ENCODE measurements around the gene BAIAP2.
"Not testable (repeated sequence)": the region's sequence is repeated elsewhere in the genome, so short reads cannot be mapped to it uniquely, and the experiment has no call there.

Gene BAIAP2

GRCh38 chr17:81074875-81075274, 39.9 kb downstream of the BAIAP2 start:
- no peak for DNase-seq
- H3K4me3 ChIP-seq (ENCODE audit: low read depth, low read length): no peak overlapping the region
- H3K36me3 ChIP-seq: peaks cover 48% of the 10 kb centered on the region
- peak overlapping the region; percentile 98 for H3K27ac ChIP-seq
- no peaks in the 10 kb centered on the region for H3K9me3 ChIP-seq (ENCODE audit: severe bottlenecking)
- no peaks in the 10 kb centered on the region for H3K27me3 ChIP-seq (ENCODE audit: insufficient read depth, low read depth, severe bottlenecking)
- TF ChIP-seq CTCF (IDR thresholded peaks at IDR 0.05; ENCODE audit: low read depth, low read length): no peak

DNA sequence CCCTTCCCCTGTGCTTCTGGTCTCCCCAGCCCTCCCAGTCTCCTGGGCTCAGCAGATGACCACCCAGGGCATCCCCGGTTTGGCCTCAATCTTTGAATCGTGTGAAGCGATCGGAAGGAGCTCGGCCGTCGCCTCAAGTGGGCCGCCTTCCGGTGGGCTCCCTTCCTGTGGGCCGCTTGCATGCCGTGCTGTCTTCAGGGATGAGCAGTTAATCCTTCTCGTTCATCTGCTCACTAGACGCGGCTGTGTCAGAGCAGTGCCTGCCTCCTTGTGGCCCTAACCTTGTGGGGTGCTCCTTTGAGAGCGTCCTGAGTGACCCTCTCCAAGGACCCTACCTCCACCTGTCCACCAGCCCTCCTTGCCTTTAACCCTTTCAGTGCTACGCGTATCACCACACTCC, 40.4 kb downstream of the BAIAP2 start:
- peaks cover 49% of the 10 kb centered on the region for H3K36me3 ChIP-seq
- peak; percentile 70; the same call in 1 of the 2 replicates for TF ChIP-seq CTCF (IDR thresholded peaks at IDR 0.05; ENCODE audit: low read depth, low read length)
- peak overlapping the region; percentile 98 for H3K27ac ChIP-seq
- no peaks in the 10 kb centered on the region for H3K27me3 ChIP-seq (ENCODE audit: insufficient read depth, low read depth, severe bottlenecking)
- no peaks in the 10 kb centered on the region for H3K9me3 ChIP-seq (ENCODE audit: severe bottlenecking)
- peak; percentile 93 for DNase-seq
- peak overlapping the region; percentile 12; the same call in 1 of the 2 replicates for H3K4me3 ChIP-seq (ENCODE audit: low read depth, low read length)

DNA sequence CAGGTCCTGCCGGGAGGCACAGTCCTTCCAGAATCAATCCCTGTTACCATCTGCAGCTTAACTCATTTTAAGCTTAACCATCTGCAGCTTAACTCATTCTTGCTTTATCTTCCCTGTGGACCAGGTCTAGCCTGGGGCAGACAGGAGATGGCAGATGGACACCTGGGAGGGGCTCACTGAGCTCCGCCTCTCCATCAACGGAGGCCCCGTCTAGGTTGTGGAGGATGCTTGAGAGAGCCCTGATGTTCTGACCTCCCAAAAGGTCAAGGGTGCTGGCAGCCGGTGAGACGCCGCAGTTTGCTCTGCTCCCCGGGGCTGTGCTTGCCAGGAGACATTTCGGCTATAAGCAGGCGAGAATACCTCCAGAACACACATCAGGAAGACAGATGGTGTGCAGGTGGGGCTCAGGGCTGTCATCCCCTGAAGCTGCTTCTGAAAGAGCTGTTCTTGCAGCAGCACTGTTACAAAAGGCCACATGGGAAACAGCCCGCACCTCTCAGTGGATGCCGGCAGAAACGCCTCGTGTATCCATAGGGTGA, 41.3 kb downstream of the BAIAP2 start:
- TF ChIP-seq CTCF (IDR thresholded peaks at IDR 0.05; ENCODE audit: low read depth, low read length): no peak
- no peaks in the 10 kb centered on the region for H3K27me3 ChIP-seq (ENCODE audit: insufficient read depth, low read depth, severe bottlenecking)
- peak overlapping the region; percentile 98 for H3K27ac ChIP-seq
- H3K4me3 ChIP-seq (ENCODE audit: low read depth, low read length): no peak overlapping the region
- DNase-seq: peak; percentile 98
- no peaks in the 10 kb centered on the region for H3K9me3 ChIP-seq (ENCODE audit: severe bottlenecking)
- H3K36me3 ChIP-seq: peaks cover 55% of the 10 kb centered on the region

- H3K36me3 ChIP-seq: peaks cover 58% of the 10 kb centered on the region
- H3K27ac ChIP-seq; H3K27me3 ChIP-seq (ENCODE audit: insufficient read depth, low read depth, severe bottlenecking); DNase-seq; H3K4me3 ChIP-seq (ENCODE audit: low read depth, low read length); H3K9me3 ChIP-seq (ENCODE audit: severe bottlenecking): not testable (repeated sequence)
Measured at GRCh38 chr17:81078026-81078913, 43.3 kb downstream of the BAIAP2 start.

DNA sequence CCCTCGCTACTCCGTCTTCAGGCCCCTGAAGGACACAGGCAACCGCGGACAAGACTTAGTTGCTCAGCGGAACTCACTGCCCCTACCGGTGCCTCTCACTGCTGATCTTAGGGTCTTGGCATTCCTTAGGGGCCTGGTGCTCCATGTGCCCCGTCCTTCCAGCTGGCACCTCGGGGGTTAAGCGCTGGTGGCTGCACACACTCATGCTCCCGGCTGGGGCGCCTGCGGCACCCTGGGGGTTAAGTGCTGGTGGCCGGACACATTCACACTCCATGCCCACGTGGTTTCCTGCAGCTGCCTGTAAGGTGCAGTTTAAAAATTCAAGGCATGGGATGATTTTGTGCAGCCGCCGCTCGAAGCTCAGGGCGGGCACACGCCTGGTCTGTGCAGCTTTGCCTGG, 45.1 kb downstream of the BAIAP2 start:
- Histone ChIP-seq H3K4me3 (ENCODE audit: low read depth, low read length) (no peak overlapping the region), H3K9me3 (ENCODE audit: severe bottlenecking) (no peaks in the 10 kb centered on the region), H3K36me3 (peaks cover 71% of the 10 kb centered on the region), H3K27me3 (ENCODE audit: insufficient read depth, low read depth, severe bottlenecking) (no peaks in the 10 kb centered on the region), H3K27ac (no peak overlapping the region)
- TF ChIP-seq CTCF (IDR thresholded peaks at IDR 0.05; ENCODE audit: low read depth, low read length): no peak
- DNase-seq: no peak

Data from WERI-Rb-1 (cell line).